HCT116 (cell line): ENCODE measurements around the gene PPEF1. TPM values are rescaled to one million over a fixed set of nuclear protein-coding genes. Genes with fewer than 3 reads are reported as not detected.

Experiments
- ATAC-seq: fragments of 200-7000 bp; cut with Tn5 transposase; 2 replicates; pipeline ENCODE4 v1.9.1; 2020; ENCODE audit warnings: mild to moderate bottlenecking, moderate library complexity
- BruUV-seq: library from RNA; stranded (reverse); fragments of 400-500 nt; replicated peaks from 2 replicates; lab custom pipeline; 2021; lab: Mats Ljungman, UMichigan
- CTCF ChIA-PET: fragments of 300-600 bp; sonication (Branson Sonifier 250); formaldehyde crosslinking; loops from one replicate; lab custom pipeline; 2021; ENCODE audit warnings: antibody characterized with exemption; lab: Charles Lee
- POLR2A ChIA-PET: fragments of 300-600, 350-600 bp; sonication (Branson Sonifier 250); formaldehyde crosslinking; loops from one replicate; lab custom pipeline; 2021; ENCODE audit warnings: antibody characterized with exemption; lab: Charles Lee
- RAD21 ChIA-PET, 2 experiments: fragments of 300-600 bp; sonication (Branson Sonifier 250); formaldehyde crosslinking; loops; one replicate each; lab custom pipeline; 2023; ENCODE audit warnings: low total read pairs in 2 of 2; ENCODE audit not compliant: uncharacterized antibody in 2 of 2, unreplicated experiment in 2 of 2, low non-redundant PET in 1 of 2; lab: Charles Lee
- DNase-seq: peaks from one replicate; pipeline ENCODE4 v3.0.0-alpha.2; 2010; ENCODE audit warnings: low read depth, low spot score
- H2AFZ ChIP-seq: fragments of 200-600 bp; shearing (Covaris generic), sonication (generic); 2 replicates; pipeline ENCODE4 v1.6.1; 2017; ENCODE audit warnings: low read depth, mixed run types, mixed read lengths, antibody characterized with exemption, low read length; ENCODE audit not compliant: poor library complexity, severe bottlenecking
- H3K27ac ChIP-seq: 2 replicates; pipeline ENCODE4 v1.5.1; 2012; ENCODE audit warnings: low read depth, low read length
- H3K27me3 ChIP-seq: fragments of 200-600 bp; sonication (generic); 2 replicates; pipeline ENCODE4 v1.6.1; 2016; ENCODE audit warnings: mixed run types, low read length, mixed read lengths; ENCODE audit not compliant: insufficient read depth
- H3K36me3 ChIP-seq, 2 experiments: fragments of 200-500 bp in 1 of 2; fragments of 200-600 bp in 1 of 2; sonication (Bioruptor generic) in 1 of 2; sonication (generic) in 1 of 2; 2 replicates each; pipeline versions ENCODE4 v1.5.1 to v1.6.1; 2014 to 2016; ENCODE audit warnings: low read length in 2 of 2, inconsistent platforms in 1 of 2, mixed read lengths in 1 of 2, mixed run types in 1 of 2; ENCODE audit not compliant: insufficient read depth in 2 of 2, control insufficient read depth in 1 of 2
- H3K4me1 ChIP-seq, 2 experiments: fragments of 200-600 bp in 1 of 2; sonication (generic) in 1 of 2; 2 replicates each; pipeline versions ENCODE4 v1.5.1 to v1.6.1; 2012 to 2017; ENCODE audit warnings: low read length in 2 of 2, inconsistent platforms in 1 of 2, mild to moderate bottlenecking in 1 of 2, mixed read lengths in 1 of 2, mixed run types in 1 of 2, moderate library complexity in 1 of 2; ENCODE audit not compliant: insufficient read depth in 2 of 2, control insufficient read depth in 1 of 2
- H3K4me2 ChIP-seq: fragments of 200-600 bp; sonication (generic); 2 replicates; pipeline ENCODE4 v1.6.1; 2017; ENCODE audit warnings: mixed run types, low read length, mixed read lengths
- H3K4me3 ChIP-seq, 2 experiments: fragments of 200-600 bp in 1 of 2; sonication (generic) in 1 of 2; replicated peaks in 1 of 2; 2 replicates each; pipeline ENCODE4 v1.5.1; 2011 to 2016; ENCODE audit warnings: low read length in 2 of 2, control low read depth in 1 of 2, low read depth in 1 of 2, mild to moderate bottlenecking in 1 of 2, mixed read lengths in 1 of 2, mixed run types in 1 of 2
- H3K79me2 ChIP-seq: fragments of 200-600 bp; sonication (generic); 2 replicates; pipeline ENCODE4 v1.6.1; 2017; ENCODE audit warnings: mild to moderate bottlenecking, mixed run types, low read length, moderate library complexity, mixed read lengths; ENCODE audit not compliant: insufficient read depth
- H3K9ac ChIP-seq: fragments of 200-600 bp; sonication (generic); 2 replicates; pipeline ENCODE4 v1.6.1; 2016; ENCODE audit warnings: low read length, mixed read lengths
- H3K9me2 ChIP-seq: fragments of 200-600 bp; sonication (generic), shearing (Covaris generic); 2 replicates; pipeline ENCODE4 v1.6.1; 2017; ENCODE audit warnings: mixed run types, mild to moderate bottlenecking, moderate library complexity; ENCODE audit not compliant: insufficient read depth
- H3K9me3 ChIP-seq, 2 experiments: fragments of 200-500 bp in 1 of 2; fragments of 200-600 bp in 1 of 2; sonication (Bioruptor generic) in 1 of 2; sonication (generic) in 1 of 2; 2 replicates each; pipeline ENCODE4 v1.6.1; 2014 to 2017; ENCODE audit warnings: low read length in 2 of 2, mixed read lengths in 2 of 2, inconsistent platforms in 1 of 2, low read depth in 1 of 2, mild to moderate bottlenecking in 1 of 2, mixed run types in 1 of 2, moderate library complexity in 1 of 2; ENCODE audit not compliant: control insufficient read depth in 1 of 2, insufficient read depth in 1 of 2
- H4K20me1 ChIP-seq: fragments of 200-600 bp; sonication (generic), shearing (Covaris generic); 2 replicates; pipeline ENCODE4 v1.6.1; 2017; ENCODE audit warnings: mixed run types, mild to moderate bottlenecking, moderate library complexity; ENCODE audit not compliant: insufficient read depth
- CEBPB ChIP-seq: IDR thresholded peaks from 2 replicates; pipeline ENCODE4 v1.6.1; 2012; ENCODE audit warnings: low read depth
- CTCF ChIP-seq, 3 experiments: fragments of 200-600 bp in 1 of 3; sonication (generic) in 1 of 3; IDR thresholded peaks in 2 of 3; conservative IDR thresholded peaks in 1 of 3; 2 replicates each; pipeline ENCODE4 v1.5.1; 2012 to 2017; ENCODE audit warnings: low read depth in 2 of 3, low read length in 2 of 3, antibody characterized with exemption in 1 of 3, borderline replicate concordance in 1 of 3, control low read depth in 1 of 3, mild to moderate bottlenecking in 1 of 3, mixed read lengths in 1 of 3, mixed run types in 1 of 3, moderate library complexity in 1 of 3; ENCODE audit not compliant: insufficient read depth in 1 of 3
- EGR1 ChIP-seq: IDR thresholded peaks from 2 replicates; pipeline ENCODE4 v1.6.1; 2012; ENCODE audit warnings: low read depth
- EZH2 ChIP-seq: fragments of 200-600 bp; sonication (generic); IDR thresholded peaks from 2 replicates; pipeline ENCODE4 v1.6.1; 2017; ENCODE audit warnings: antibody characterized with exemption, mixed run types
- FOSL1 ChIP-seq: IDR thresholded peaks from 2 replicates; pipeline ENCODE4 v1.6.1; 2012; ENCODE audit warnings: low read depth
- POLR2AphosphoS5 ChIP-seq: IDR thresholded peaks from 2 replicates; pipeline ENCODE4 v1.6.1; 2011; ENCODE audit warnings: mild to moderate bottlenecking, low read depth, low read length, moderate library complexity
- RAD21 ChIP-seq: IDR thresholded peaks from 2 replicates; pipeline ENCODE4 v1.6.1; 2012; ENCODE audit warnings: low read depth, mild to moderate bottlenecking
- SIN3A ChIP-seq: IDR thresholded peaks from 2 replicates; pipeline ENCODE4 v1.6.1; 2012; ENCODE audit warnings: low read depth
- SP1 ChIP-seq: IDR thresholded peaks from 2 replicates; pipeline ENCODE4 v1.6.1; 2012; ENCODE audit warnings: low read depth
- TCF7L2 ChIP-seq: IDR thresholded peaks from 2 replicates; pipeline ENCODE4 v1.7.0; 2011; ENCODE audit warnings: borderline replicate concordance, inconsistent platforms; ENCODE audit not compliant: insufficient read depth, insufficient read length; ENCODE audit errors: extremely low read depth
- YY1 ChIP-seq: IDR thresholded peaks from 2 replicates; pipeline ENCODE4 v1.6.1; 2011; ENCODE audit warnings: low read length, low read depth, moderate library complexity, mild to moderate bottlenecking; ENCODE audit not compliant: insufficient replicate concordance; ENCODE audit errors: extremely low read depth
- ZBTB33 ChIP-seq: IDR thresholded peaks from 2 replicates; pipeline ENCODE4 v1.6.1; 2011; ENCODE audit warnings: mild to moderate bottlenecking, low read length, moderate library complexity; ENCODE audit not compliant: insufficient replicate concordance; ENCODE audit errors: extremely low read depth
- ZFX ChIP-seq: fragments of 450-650 bp; IDR thresholded peaks from 2 replicates; pipeline ENCODE4 v1.6.1; 2017
- ZNF274 ChIP-seq: fragments of 200-500 bp; sonication (Bioruptor generic); IDR thresholded peaks from 2 replicates; pipeline ENCODE4 v1.6.1; 2014; ENCODE audit warnings: mild to moderate bottlenecking, low read depth, low read length, inconsistent platforms
- intact Hi-C: fragments of 100-400 bp; cut with micrococcal nuclease; formaldehyde crosslinking; loops from 2 replicates; pipeline ENCODE4 v1.10.0; 2022
- total RNA-seq: library from RNA; stranded (reverse); gene quantifications from one replicate; pipeline ENCODE4 v1.2.1, GENCODE V29; 2021; ENCODE audit not compliant: unreplicated experiment
- TF ChIP-seq, protein P1 (sequence below): IDR thresholded peaks from 2 replicates; pipeline ENCODE4 v1.6.1; 2012

PPEF1 gene
- total RNA-seq, 1 experiment from 2014 or later = not detected

- ATAC-seq = no peak
- H3K27ac ChIP-seq = no peak overlapping the region
- no peaks in the 10 kb centered on the region for H3K4me1 ChIP-seq
- no peaks in the 10 kb centered on the region for H3K9me2 ChIP-seq
- no peak overlapping the region for H2AFZ ChIP-seq
- no peaks in the 10 kb centered on the region for H3K36me3 ChIP-seq
- no peaks in the 10 kb centered on the region for H4K20me1 ChIP-seq
- TF ChIP-seq YY1 (no peak), SIN3A (no peak), ZBTB33 (no peak), RAD21 (no peak), ZFX (no peak), EGR1 (no peak), CEBPB (no peak), SP1 (no peak), TCF7L2 (no peak), FOSL1 (no peak), POLR2AphosphoS5 (no peak), ZNF274 (no peak), EZH2 (no peak), CTCF (IDR thresholded peaks at IDR 0.05 in 2 of 3, conservative IDR thresholded peaks at IDR 0.05 in 1 of 3; ENCODE audit: borderline replicate concordance in 1 of 3, insufficient read depth in 1 of 3, low read depth in 2 of 3, low read length in 2 of 3) (no peak)
- TF ChIP-seq, protein P1, sequence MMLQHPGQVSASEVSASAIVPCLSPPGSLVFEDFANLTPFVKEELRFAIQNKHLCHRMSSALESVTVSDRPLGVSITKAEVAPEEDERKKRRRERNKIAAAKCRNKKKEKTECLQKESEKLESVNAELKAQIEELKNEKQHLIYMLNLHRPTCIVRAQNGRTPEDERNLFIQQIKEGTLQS = no peak
- no TSS peak for BruUV-seq
- no peaks in the 10 kb centered on the region for H3K9me3 ChIP-seq
- intact Hi-C loops = no loop called here
- DNase-seq = no peak
- no peak overlapping the region for H3K4me3 ChIP-seq
- CTCF ChIA-PET = no interaction called here
- RAD21 ChIA-PET = no interaction called here
- POLR2A ChIA-PET = no interaction called here
- no peaks in the 10 kb centered on the region for H3K27me3 ChIP-seq
- H3K79me2 ChIP-seq = no peaks in the 10 kb centered on the region
- H3K4me2 ChIP-seq = no peak overlapping the region
- H3K9ac ChIP-seq = no peak overlapping the region
These were observed 157.0 kb downstream of the PPEF1 start for GRCh38 chrX:18864390-18864920.
